GM18907 (cell line): ENCODE results near the gene VAMP2.

Source experiments
- ATAC-seq: cut with Tn5 transposase; IDR thresholded peaks from one replicate; pipeline ENCODE4 v1.9.1; 2021; ENCODE audit warnings: mild to moderate bottlenecking, moderate library complexity; ENCODE audit not compliant: unreplicated experiment

Gene VAMP2

DNA sequence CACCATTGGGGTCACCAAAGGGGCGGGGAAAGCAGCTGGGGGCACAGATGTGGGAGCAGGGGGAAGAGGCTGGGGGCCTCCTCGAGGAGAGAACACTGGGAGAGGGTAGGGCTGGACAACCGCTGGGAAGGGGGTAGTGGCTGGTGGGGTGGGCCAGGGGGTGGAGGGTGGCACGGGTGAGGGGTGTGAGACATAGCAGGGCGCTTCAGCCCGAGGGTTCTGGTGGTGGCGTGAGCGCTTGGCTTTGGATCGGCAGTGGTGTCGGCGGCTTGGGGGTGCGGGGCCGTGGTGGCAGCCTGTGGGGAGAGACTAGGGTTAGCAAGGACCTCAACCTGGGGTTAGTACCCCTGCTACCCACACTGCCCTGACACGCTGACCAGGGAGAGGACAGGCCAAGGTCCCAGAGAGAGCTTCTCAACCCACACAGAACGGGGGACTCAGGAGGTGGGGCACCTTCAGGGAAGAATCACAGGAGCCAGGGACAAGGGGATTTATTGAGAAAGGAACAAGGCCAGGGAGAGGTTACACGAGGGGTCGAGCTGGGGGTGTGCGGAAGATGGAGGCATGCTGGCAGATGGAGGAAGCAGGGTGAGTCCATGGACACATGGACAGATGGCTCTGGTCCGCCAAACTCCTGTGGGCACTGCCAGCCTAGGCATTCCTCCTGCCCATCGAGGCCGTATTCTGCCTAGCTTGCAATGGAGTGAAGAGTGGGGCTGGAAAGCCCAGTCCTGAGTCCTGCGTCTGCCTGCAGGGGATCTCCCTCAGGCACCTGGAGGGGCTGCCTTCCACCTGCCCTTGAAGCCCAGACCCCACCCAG lies 19.0 kb downstream of the VAMP2 start:
- ATAC-seq: no peak

DNA sequence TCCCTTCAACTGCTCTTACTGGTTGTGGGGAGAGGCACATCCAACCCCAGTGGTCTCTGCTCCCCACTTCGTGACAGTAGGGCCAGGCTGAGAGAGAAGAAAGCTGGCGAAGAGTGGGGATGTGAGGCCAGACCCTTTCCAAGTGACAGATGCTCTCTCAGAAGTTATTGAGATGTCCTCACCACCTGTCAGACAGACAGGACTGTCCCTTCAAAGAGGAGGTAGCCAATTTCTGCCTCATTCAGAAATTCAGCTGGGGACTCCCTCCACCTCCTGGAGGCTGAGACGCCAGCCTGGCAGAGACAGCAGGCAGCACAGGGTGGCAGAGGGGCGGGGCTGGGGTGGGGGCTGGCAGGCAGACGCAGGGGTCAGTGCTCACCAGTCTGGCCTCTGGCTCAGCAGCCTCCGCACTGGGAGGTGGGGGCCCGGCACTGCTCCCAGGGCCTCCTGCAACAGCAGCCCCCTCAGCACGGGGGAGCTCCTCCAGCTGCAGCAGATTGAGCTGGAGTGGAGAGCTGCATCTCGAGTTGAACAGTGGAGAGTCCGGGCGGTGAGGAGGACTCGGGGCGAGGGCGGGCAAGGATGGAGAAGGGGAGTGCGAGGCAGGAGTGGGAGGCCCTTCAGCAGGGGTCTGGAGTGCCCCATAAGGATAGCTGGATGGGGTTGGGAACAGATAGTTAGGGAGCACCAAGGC lies 19.7 kb downstream of the VAMP2 start:
- ATAC-seq: no peak

DNA sequence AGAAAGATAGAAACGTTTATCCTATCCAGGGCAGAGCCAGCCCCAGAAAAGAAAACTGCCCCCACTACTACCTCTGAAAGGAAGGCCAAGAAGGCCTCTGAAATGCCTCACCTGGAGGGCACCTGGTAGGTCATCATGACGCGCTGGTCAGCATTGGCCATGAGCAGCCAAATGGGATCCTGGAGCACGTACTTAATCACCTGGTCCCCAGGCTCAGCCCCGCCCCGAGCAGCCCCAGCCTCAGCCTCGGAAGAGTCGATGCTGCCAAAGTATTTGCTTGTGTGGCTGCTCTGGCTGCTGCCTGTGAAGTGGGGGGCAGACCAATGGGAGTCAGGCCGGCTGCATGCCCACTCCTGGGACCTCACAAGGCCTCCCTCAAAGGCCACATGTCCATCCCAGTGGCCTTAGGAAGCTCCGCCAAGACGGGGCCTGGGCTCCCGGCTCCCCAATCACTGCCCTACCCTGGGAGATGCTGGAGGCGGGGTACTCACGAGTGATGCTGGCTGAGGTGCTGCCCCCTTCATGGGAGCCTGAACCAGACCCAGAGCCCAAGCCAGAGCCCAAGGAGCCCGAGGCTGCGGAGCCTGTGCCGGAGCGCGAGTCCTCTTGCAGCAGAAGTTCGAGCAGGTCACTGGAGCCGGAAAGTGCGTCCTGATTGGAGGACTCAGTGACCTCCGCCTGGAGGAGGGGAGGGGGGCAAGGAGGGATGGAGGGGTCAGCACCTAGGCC lies 20.4 kb downstream of the VAMP2 start:
- ATAC-seq: no peak

DNA sequence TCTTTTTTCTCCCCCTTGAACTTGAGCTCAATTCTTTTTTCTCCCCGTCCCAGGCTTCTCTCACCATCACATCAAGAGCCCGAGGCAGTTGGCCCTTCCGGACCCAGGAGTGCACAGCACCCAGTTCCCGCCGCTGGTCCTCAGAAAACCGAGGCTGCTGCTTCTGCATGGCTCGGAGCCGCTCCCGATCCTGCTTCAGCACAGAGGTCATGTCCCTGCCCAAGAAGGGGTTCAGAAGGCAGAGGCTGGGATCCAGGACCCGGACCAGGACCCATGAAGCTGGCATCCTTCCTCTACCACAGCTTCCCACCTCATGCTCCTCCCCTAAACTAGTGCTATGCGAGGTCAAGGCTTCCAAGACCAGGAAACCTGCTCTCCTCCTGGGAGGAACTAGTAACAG lies 21.0 kb downstream of the VAMP2 start:
- ATAC-seq: no peak

DNA sequence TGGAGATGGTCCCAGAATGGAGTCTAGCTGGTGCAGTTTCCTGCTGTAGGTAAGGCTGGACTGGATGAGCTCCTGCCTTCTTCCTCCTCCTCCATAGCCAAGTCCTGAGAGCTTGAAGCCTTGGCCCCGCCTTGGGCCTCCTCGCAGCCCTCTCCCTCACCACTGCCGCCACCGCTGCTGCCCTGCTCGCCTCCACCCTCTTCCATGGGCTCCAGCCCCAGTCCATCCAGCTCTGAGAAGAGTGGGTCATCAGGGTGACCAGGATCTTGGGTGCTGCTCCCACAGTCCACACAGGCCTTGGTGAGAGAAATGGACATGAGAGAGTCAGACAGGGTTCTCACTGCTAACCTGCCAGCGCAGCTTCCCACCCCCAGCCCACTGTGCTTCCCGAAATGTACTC lies 21.7 kb downstream of the VAMP2 start:
- ATAC-seq: no peak

DNA sequence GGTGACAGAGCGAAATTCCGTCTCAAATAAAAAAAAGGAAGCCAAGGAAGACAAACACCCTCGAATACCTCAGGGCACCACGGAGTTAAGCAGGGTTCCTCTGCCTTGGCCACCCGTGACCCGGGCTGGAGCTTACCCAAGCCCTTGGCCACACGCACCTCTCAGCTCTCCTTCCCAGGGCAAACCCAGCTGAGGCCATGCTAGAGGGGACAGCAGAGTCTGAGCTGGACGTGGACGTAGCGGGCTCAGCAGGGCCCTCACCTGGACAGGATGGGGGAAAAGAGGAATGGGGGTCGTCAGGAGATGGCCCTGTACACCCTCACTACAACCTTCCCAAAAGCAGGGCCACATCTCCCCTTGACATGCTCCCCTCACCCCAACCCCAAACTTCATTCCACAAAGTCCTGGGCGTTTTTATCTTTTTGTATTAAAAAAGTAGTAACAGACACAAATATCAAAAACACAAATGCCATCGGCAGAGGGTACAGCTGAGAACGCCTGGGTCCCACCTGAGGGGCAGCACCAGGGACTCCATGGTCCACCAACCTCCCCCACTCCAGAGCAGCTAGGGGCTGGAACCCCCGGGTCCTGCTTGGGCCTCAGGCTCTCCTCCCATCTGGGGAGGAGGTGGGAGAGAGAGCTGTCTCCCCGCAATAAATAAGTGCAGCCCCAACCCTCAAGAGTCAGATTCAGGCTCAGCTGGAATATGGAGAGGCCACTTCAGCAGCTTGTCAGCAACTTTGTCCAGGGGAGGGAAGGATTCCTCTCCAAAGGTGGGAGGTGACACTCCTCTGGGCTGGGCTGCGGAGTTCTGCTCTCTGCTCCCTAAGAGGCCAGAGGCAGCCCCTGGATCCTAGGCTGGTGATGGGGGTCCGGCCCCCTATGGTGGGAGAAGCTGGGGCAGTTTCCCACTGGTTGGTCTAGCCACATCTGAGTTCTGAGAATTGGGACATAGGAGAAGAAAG lies 22.4 kb downstream of the VAMP2 start:
- ATAC-seq: no peak

DNA sequence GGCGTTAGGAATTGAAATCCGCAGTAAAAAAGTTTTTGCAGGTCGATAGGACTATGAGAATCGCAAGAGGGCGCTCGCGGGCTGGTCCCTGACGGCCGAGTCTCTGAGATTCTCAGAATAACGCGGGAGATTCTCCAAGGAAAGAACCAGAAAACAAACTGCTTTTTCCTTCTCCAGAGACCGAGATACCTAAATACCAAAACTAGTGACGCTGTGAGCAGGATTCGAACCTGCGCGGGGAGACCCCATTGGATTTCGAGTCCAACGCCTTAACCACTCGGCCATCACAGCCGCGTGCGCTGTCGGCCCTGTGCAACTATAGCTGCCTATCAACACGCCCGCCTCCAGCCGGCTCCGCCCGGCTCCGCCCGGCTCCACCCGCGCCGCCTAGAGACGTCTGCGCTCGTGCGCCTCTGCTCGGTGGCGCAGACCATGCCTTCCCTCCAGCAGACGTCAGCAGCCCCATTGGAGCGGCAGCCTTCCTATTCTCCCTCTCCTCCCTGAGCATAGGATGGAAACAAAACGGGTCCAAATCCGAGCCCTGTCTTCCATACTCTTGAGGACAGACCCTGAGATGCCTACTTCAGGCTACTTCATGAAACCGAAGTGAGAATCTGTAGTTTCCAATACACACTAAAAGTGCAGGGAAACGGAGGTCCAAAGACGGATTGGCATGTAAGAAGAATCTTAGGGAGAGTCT lies 23.9 kb downstream of the VAMP2 start:
- ATAC-seq: peak; percentile 82

DNA sequence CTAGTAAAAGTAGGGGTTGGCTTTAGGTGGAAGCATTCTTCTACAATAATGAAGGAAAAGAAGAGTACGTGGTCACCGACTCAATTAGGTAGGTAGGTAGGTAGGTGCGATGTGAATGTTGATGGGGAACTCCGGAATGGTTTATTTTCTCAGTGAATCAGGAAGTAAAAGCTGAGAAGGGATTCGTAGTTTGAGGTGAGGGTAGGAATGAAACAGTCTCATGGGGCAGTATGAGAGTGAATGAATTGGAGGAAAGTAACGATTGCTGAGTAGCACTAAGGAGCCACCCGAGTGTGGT lies 24.4 kb downstream of the VAMP2 start:
- peak; percentile 6 for ATAC-seq

DNA sequence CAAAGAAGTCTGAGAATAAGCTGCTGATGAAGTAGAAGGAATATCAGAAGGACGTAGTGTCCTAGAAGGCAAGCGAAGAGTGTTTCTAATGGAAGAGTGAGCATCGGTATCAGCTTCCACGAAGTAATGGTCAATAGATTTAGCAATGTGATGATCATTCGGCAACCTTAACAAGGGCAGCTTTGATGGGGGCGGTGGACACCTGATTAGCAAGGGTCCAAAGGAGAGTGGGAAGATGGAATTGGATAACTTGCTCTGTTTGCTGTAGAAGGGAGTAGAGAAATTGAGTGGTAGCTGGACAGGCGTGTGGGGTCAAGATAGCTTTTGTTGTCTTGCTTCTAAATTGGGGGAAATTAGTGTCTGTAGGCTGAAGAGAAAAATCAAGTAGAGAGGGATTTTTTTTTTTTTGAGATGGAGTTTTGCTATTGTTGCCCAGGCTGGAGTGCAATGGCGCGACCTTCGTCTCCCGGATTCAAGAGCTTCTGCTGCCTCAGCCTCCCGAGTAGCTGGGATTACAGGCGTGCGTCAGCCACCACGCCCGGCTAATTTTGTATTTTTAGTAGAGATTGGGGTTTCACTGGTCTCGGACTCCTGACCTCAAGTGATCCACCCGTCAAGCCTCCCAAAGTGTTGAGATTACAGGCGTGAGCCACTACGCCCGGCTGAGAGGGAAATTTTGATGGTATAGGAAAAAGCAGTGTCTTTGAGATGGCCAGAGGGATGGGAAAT lies 24.9 kb downstream of the VAMP2 start:
- ATAC-seq: no peak

DNA sequence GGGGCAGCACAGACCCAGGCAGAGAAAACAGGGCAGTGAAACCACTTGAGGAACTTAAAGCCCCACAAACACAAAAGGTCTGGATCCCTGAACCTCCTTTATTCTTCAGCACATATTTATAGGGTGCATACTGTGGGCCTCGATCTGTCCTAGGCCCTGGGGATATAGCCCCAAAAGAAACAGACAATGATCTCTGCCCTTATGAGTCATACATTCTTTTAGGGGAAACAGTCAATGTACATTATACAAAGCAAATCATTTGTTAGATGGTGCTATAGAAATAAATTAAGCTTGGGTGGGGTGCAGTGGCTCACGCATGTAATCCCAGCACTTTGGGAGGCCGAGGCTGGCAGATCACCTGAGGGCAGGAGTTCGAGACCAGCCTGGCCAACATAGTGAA lies 28.8 kb downstream of the VAMP2 start:
- ATAC-seq: no peak

DNA sequence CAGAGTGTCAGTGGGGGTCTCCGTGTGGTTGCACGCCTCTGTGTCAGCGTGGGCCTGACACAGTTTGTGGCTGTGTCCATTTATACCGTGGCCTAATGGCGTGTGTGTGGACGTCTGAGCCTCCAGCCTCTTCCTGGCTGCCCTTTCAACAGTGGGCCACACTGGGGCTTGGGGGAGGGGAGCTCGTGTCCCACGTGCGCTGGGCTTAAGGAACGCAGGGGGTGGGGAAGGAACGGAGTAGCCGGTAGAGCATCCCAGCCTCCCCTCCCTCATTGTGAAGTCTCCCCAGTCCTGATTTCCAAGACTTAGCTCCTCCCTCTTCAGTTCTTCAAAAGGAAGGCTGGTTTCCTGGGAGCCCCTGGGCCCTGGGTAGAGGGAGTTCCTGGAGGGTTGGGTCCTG lies 29.3 kb downstream of the VAMP2 start:
- ATAC-seq: no peak

DNA sequence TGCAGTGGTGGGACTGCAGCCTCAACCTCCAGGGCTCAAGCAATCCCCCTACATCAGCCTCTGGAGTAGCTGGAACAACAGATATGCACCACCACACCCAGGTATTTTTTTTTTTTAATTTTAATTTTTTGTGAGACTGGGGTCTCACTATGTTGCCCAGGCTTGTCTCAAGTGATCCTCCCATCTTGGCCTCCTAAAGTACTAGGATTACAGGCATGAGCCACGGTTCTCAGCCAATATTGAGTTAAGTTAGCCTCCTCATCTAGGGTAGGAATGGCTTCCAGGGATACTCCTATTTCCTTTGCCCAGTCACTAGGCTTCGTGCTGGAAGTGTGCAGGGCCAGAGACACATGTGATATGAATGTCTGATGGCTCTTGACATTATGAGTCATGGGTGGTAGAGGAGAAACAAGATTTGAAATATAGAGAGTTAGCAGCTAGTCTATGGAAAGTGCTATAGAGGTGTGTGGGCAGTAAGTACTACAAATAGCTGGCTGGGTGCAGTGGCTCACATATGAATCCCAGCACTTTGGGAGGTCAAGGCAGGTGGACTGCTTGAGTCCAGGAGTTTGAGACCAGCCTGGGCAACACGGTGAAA lies 30.8 kb downstream of the VAMP2 start:
- no peak for ATAC-seq

DNA sequence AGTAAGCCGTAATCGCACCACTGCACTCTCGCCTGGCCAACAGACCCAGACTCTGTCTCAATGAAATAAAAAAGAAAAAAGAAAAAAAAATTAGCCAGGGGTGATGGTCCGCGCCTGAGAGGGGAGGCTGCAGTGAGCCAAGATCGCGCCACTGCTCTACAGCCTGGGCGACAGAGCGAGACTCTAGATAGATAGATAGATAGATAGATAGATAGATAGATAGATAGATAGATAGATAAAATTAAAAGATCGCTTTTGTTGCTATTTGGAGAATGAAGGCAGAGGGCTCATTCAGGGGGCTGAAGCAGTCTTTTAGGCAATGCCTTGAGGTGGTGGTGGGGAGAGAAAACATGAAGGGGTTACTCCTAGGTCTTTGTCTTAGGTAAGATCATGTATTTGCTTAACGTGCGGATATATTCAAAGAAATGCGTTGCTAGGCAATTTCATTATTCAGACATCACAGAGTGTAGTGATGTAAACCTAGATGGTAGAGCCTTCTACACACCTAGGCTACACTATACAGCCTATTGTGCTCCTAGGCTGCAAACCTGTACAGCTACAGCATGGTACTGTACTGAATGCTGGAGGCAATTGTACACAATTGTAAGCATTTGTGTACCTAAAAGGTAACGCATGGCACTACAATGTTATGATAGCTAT lies 34.5 kb downstream of the VAMP2 start:
- no peak for ATAC-seq

DNA sequence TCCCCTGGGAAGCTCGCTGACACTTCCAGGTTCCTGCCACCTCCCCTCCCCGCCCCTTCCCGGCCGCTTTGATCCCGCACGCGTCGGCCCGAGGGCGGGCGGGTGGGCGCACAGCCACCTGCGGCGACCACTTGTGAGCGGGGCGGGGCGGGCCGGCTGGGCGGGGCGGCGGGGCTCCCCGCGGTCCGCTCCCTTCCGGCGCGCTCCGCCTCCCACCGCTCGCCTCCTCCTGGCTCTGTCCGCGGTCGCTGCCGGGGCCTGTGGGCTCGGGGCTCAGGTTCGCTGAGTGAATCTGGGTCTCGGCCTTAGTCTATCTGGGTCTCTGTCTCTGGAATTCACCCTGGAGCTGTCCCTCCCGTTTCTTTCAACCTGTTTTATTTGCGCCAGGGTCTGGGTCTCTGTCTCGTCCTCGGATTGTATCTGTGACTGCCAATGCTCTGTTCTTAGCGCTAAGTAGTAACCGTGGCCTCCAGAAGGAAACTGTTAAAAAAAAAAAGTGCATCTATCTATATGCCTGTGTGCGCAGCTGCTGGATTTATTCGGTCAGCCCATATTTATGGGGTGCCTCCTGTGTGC lies 36.2 kb downstream of the VAMP2 start:
- no peak for ATAC-seq

DNA sequence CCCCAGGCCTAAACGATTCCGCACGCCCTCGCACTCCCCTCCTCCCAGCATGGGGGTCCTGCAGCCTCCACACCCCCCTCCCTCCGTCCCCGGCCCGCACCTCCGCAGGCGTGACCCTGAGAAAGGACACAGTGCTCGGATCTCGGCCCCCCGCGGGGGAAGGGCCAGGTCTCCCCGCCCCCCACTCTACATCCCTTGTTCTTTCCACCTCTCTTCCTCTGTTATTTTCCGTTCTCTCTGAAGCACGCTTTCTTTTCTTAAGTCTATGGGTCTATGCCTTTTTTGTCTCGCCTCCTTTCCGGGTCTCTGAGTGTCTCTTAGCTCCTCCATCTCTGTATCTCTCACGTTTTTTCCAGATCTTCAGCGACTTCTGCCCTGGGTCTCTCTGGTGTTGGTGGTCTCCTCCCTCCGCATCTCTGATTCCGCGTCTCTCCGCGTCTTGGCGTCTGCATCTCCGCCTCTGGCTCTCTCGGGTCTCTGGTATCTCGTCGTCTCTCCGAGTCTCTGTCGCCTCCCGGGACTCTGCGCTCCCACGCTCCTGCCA lies 36.7 kb downstream of the VAMP2 start:
- ATAC-seq: no peak

DNA sequence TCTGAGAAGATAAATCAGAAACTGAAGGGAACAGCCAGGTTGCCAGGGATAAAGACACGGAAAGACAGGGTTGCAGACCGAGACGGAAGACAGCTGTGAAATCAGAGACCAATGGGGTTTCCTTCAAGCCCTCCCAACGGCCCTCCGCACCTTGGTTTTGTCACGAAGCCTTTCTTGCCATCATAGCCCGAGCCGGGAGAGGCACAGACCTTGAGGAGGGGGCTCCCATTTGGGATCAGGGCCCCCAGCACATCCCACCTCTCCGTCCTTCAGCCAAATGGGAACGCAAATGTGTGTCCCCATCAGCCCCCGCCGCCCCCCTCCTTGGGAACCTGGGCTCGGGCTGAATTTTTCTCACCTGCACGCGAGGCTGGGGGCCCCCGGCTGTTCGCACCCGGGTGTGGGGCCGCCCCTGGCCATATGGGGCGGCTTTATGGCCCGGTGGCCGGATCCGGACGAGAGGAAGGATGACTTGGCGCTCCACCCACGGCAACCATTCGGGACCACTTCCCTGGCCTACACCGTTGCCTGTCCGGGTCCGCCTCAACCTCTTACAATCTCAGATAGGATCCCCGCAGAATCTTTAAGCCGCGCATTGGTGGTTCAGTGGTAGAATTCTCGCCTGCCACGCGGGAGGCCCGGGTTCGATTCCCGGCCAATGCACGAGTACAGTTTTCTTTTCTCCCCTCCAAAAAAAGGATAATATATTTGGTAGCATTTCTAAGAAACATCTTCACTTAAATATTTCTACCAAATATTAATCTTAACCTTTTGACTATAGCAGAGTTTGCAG lies 37.4 kb downstream of the VAMP2 start:
- peak; percentile 24 for ATAC-seq
